Stimulated activated memory B cell treated with anti-CD40 and anti-IgM and Interleukin-4, amounts not matched to agents 10 μg/mL and 1 μg/mL and 100 μg/mL, for 72 hours (primary cell): ENCODE data around the gene TNS3.
A peak's percentile ranks its signal among the peaks of the same experiment; 100 is the strongest.
"Not testable (repeated sequence)": the region's sequence is repeated elsewhere in the genome, so short reads cannot be mapped to it uniquely, and the experiment has no call there.

Experiments
- ATAC-seq: fragments of 150-1000 bp; cut with Tn5 transposase; 2 replicates; pipeline ENCODE4 v1.10.0; 2021
- H3K27ac Mint-ChIP-seq: one replicate; pipeline ENCODE4 v1.8.0; 2022; ENCODE audit warnings: mild to moderate bottlenecking, mixed read lengths
- H3K27me3 Mint-ChIP-seq: one replicate; pipeline ENCODE4 v1.8.0; 2022; ENCODE audit warnings: mixed read lengths
- H3K36me3 Mint-ChIP-seq: one replicate; pipeline ENCODE4 v1.8.0; 2022; ENCODE audit warnings: mixed read lengths
- H3K4me1 Mint-ChIP-seq: one replicate; pipeline ENCODE4 v1.8.0; 2022; ENCODE audit warnings: mixed read lengths
- H3K4me3 Mint-ChIP-seq: one replicate; pipeline ENCODE4 v1.8.0; 2022; ENCODE audit warnings: mild to moderate bottlenecking, moderate library complexity, mixed read lengths
- H3K9me3 Mint-ChIP-seq: one replicate; pipeline ENCODE4 v1.8.0; 2022; ENCODE audit warnings: mixed read lengths

The TNS3 gene

DNA sequence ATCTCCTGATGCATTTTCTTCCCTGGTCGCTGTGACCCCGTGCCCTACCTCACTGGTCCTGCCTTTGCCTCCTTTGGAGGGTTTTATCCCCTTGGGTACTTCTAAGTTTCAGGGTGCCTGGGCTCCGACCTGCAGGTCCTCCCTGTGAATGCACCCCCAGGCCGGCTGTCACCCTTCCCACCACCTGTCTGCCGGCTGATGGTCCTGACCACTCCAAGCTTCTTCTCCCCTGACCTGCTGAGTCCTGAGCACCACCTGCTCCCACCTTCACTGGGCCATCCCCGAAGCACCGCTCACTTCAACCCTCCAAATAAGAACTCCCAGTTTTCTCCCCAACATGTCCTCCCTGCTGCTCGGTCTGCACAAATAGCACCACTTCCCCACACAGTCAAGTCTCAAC lies 33.4 kb downstream of the TNS3 start:
- Mint-ChIP-seq H3K27ac (peak overlapping the region; percentile 33), H3K27me3 (no peaks in the 10 kb centered on the region), H3K4me3 (no peak overlapping the region), H3K36me3 (peaks cover 4% of the 10 kb centered on the region), H3K4me1 (peaks cover 61% of the 10 kb centered on the region), H3K9me3 (no peaks in the 10 kb centered on the region)
- ATAC-seq = no peak

DNA sequence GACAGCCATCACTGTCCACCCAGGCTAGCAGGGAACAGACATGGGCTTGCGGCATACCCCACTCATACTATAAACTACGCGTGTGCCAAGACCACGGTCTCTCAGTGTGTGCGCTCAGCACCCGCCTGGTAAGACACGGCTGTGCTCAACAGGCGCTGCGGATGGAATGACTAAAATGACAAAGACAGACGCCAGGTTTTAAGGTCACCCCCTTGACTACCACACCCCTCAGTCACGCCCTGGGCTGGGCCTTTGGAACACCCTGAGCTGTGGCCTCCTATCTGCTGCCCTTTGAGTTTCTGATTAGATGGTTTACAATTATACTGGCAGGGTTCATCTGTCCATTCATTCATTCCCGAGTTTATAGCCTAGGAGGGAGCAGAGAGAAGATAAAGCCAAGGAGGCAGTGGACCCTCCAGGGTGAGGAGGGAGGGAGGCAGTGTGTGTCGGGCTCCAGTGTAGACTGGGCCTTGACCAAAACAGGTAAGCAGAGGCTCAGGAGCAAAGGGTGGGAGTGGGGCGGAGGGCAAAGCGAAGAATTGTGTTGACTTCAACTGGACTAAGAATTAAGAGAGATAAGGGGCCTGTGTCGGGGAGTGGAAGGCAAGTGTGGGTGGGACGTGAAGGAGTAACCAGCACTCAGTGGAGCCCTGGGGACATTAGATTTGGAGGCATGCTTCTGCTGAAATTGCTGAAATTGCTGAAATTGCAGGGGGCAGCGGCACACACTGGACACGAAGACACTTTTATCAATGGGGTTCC lies 35.0 kb downstream of the TNS3 start:
- H3K27ac Mint-ChIP-seq = no peak overlapping the region
- peaks cover 4% of the 10 kb centered on the region for H3K36me3 Mint-ChIP-seq
- peaks cover 58% of the 10 kb centered on the region for H3K4me1 Mint-ChIP-seq
- no peaks in the 10 kb centered on the region for H3K9me3 Mint-ChIP-seq
- ATAC-seq = no peak
- H3K4me3 Mint-ChIP-seq = no peak overlapping the region
- no peaks in the 10 kb centered on the region for H3K27me3 Mint-ChIP-seq

DNA sequence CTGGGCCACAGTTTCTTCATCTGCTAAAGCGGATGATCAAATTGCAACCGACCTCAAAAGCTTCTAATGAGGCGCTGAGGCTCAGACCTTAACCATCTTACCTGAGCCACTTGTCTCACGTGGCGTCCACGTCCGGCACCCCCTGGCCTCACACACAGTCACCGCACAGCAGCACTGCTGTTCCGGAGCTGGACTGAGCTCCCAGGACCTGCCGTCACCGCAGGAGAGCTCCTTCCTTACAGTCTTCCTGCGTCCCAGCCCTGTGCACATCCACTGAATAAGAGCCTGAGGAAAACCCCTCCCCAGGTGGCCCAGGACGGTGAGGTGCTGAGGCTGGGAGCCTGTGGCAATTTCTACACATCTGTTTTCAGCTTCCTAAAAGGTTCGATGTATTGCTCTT lies 35.7 kb downstream of the TNS3 start:
- H3K27me3 Mint-ChIP-seq = no peaks in the 10 kb centered on the region
- ATAC-seq = no peak
- H3K36me3 Mint-ChIP-seq = peaks cover 4% of the 10 kb centered on the region
- peaks cover 52% of the 10 kb centered on the region for H3K4me1 Mint-ChIP-seq
- H3K27ac Mint-ChIP-seq = no peak overlapping the region
- H3K9me3 Mint-ChIP-seq = no peaks in the 10 kb centered on the region
- no peak overlapping the region for H3K4me3 Mint-ChIP-seq

DNA sequence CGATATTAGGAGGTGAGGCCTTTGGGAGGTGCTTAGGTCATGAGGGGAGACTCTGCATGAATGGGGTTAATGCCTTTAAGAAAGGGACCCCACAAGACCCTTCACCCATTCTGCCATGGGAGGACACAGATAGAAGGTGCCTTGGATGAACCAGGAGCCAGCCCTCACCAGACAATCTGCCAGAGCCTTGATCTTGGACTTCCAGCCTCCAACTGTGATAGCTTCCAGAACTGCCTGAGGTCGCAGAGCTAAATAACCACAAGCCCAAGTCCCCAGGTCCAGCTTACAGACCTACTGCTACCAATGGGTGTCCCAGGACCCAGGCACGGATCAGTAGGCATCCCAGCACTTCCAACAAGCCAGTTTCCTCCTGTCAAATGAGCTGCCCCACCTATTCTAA lies 37.5 kb downstream of the TNS3 start:
- Mint-ChIP-seq H3K36me3 (peaks cover 3% of the 10 kb centered on the region), H3K4me3 (no peak overlapping the region), H3K27ac (peak overlapping the region; percentile 56), H3K27me3 (no peaks in the 10 kb centered on the region), H3K4me1 (peaks cover 56% of the 10 kb centered on the region), H3K9me3 (no peaks in the 10 kb centered on the region)
- no peak for ATAC-seq

DNA sequence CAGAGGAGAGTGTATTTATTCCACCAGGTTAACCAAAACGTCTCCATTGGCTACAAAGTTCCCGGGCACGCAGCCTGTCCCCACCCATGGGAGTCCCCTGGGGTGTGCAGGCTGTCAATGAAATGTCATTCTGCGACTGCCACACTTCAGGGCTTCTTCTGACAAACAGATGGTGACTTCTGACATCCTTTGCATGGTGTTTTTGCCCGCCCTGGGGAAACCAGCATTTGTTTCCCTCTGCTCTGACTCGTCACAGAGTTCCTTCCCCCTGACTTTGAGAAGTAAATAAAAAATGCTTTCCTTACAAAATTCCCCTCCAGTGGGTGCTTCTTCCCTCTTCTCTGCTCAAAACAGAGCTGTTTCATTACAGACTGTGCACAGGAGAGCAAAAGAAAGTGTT lies 38.2 kb downstream of the TNS3 start:
- Mint-ChIP-seq H3K27ac (peak overlapping the region; percentile 56), H3K27me3 (no peaks in the 10 kb centered on the region)
- ATAC-seq = peak; percentile 90

DNA sequence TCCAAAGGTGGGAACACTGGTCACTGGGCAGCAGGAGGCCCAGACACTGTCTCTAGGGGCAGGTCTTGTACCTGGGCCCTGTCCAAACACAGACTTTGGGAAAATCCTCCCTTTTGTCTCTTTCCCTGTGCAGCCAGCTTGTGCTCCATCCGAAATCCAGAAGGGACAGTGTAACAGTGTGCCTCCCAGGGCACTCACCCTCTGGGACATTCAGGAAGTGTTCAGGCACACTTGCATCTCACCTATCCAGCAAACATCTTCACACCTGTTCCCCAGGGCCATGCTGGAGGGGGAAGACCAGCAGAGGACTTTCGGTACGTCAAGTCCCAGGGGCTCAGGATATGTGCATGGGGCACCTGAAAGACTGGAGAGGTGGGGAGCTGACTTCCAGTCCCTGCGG lies 38.9 kb downstream of the TNS3 start:
- no peak overlapping the region for H3K4me3 Mint-ChIP-seq
- peaks cover 5% of the 10 kb centered on the region for H3K36me3 Mint-ChIP-seq
- no peak for ATAC-seq
- peaks cover 57% of the 10 kb centered on the region for H3K4me1 Mint-ChIP-seq
- no peaks in the 10 kb centered on the region for H3K27me3 Mint-ChIP-seq
- H3K27ac Mint-ChIP-seq = peak overlapping the region; percentile 56
- no peaks in the 10 kb centered on the region for H3K9me3 Mint-ChIP-seq

More for the DNA sequence above, 38.2 kb downstream of the TNS3 start:
- Mint-ChIP-seq H3K9me3 (no peaks in the 10 kb centered on the region), H3K4me3 (peak overlapping the region; percentile 34), H3K36me3 (peaks cover 5% of the 10 kb centered on the region), H3K4me1 (peaks cover 57% of the 10 kb centered on the region)

DNA sequence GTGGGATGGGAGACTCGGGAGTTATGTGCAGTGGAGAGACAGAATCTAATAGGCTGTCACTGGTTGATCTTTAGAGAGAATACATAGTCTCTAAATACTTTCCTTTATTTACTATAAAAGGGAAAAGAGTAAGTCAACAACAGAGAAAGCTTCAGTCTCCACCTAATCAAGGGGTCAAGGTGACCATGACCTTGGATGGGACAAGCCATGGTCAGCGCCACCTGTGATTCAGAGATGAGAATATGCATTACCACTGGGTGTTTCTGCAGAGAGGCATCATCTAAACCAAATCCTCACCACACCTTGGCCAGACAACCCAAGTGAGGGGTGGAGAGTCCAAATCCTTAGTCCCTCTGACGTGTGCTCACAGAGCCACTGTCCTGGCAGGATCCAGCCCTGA lies 39.9 kb downstream of the TNS3 start:
- Mint-ChIP-seq H3K9me3 (no peaks in the 10 kb centered on the region), H3K36me3 (peaks cover 5% of the 10 kb centered on the region), H3K4me1 (peaks cover 52% of the 10 kb centered on the region), H3K27ac (no peak overlapping the region), H3K27me3 (no peaks in the 10 kb centered on the region), H3K4me3 (no peak overlapping the region)
- ATAC-seq = no peak

DNA sequence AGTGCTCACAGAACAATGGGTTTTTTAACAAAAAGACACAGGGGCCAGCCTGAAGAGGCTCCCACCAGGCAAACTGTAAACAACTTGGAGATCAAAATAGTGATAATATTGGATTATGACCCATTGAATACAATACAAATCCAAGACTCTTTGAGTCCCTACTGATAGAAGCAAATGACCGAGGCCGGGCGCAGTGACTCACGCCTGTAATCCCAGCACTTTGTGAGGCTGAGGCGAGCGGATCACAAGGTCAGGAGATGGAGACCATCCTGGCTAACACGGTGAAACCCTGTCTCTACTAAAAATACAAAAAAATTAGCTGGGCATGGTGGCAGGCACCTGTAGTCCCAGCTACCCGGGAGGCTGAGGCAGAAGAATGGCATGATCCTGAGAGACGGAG lies 40.4 kb downstream of the TNS3 start:
- H3K27me3 Mint-ChIP-seq, H3K36me3 Mint-ChIP-seq, H3K9me3 Mint-ChIP-seq, H3K4me3 Mint-ChIP-seq, ATAC-seq, H3K27ac Mint-ChIP-seq: not testable (repeated sequence)
- H3K4me1 Mint-ChIP-seq = peaks cover 52% of the 10 kb centered on the region

DNA sequence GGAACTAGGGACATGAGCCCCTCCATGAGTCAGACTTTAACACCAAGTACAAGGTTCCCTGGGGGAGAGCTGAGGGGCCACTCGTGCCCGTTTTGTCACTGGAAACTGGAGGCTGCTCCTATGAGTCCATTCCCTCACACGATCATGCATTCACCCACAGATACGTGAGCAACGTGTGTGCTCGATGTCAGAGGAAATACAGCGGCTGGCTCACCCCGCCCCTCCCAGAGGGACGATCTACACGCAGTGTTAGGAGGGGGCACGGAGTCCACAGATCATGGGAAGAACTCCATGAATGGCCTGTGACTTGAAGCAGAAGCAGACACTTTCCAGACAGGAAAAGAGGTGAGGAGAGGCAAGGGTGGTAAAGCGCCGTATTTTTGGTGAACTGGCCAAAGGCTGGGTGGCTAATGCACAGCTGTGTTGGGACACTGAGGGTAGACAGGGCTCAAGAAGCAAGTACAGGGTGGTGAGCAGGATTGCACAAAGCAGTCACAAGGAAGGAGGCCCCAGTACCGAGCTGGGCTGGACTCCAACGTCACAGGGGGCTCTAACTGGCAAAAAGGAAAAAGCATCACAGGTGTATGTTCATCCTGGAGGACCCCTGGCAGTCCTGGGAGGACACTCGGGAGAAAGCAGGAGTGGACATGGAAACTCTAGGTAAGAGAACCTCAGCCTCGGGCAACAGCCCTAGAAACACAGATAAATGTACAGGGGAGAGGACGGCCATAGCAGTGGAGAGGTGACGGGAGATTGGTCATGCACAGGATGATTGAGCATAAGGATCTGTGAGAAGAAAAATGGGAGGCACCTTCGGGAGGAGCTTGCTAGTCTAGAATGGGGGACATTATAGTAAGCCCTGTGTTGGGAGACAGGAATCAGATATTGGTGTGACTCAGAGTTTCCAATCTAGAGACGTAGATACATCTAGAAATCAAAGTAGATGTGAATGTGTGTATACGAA lies 41.2 kb downstream of the TNS3 start:
- peaks cover 5% of the 10 kb centered on the region for H3K36me3 Mint-ChIP-seq
- peak overlapping the region; percentile 10 for H3K4me3 Mint-ChIP-seq
- no peaks in the 10 kb centered on the region for H3K27me3 Mint-ChIP-seq
- no peaks in the 10 kb centered on the region for H3K9me3 Mint-ChIP-seq
- H3K27ac Mint-ChIP-seq = peak overlapping the region; percentile 10
- no peak for ATAC-seq
- peaks cover 52% of the 10 kb centered on the region for H3K4me1 Mint-ChIP-seq

DNA sequence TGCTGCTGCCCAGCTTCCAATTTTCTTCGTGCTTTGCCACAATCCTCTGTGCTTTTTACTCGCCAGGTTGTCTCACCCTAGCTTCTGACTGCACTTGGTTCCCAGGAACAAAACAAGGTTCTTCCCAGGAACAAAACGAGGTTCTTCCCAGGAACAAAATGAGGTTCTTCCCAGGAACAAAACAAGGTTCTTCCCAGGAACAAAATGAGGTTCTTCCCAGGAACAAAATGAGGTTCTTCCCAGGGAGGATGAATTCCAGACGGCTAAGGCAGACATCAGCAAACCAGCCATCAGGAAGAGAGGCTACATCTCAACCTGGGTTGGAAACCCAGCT lies 41.9 kb downstream of the TNS3 start:
- no peak for ATAC-seq
- H3K4me3 Mint-ChIP-seq = no peak overlapping the region
- peaks cover 55% of the 10 kb centered on the region for H3K4me1 Mint-ChIP-seq

DNA sequence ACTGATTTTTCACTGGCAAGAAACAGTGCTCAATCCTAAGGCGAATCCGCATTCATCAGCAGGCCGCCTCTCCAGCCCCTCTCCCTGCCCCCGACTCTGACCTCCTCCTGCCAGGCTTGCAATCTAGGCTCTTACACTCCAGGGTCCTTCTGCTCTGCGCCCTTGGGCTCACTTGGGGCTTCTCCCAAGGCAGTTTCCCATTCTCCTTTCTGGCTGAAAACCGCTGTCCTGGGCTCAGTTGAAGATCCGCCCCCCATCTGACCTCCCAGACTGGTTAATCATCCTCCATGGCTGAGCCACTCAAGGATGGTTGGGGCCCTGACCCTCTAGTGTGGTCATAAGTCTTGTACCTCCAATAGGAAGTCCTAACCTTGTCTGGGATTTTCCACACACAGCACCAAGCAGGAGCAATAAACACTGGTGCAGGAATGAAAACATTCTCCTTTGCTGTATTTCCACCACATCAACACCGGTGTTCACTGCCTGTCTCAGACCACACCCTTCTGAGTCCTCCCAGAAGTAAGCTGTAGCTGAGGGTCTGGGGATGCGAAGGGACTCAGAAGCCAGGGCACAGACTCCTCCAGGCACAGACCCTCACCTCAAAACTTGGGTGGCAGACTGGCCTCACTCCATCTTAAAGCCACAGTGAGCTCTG lies 42.4 kb downstream of the TNS3 start:
- ATAC-seq = no peak
- Mint-ChIP-seq H3K27me3 (no peaks in the 10 kb centered on the region), H3K27ac (peak overlapping the region; percentile 10), H3K4me3 (no peak overlapping the region), H3K9me3 (no peaks in the 10 kb centered on the region), H3K4me1 (peaks cover 55% of the 10 kb centered on the region), H3K36me3 (peaks cover 5% of the 10 kb centered on the region)

More for the DNA sequence above, 41.9 kb downstream of the TNS3 start:
- Mint-ChIP-seq H3K9me3 (no peaks in the 10 kb centered on the region), H3K36me3 (peaks cover 5% of the 10 kb centered on the region), H3K27ac (peak overlapping the region; percentile 10), H3K27me3 (no peaks in the 10 kb centered on the region)

DNA sequence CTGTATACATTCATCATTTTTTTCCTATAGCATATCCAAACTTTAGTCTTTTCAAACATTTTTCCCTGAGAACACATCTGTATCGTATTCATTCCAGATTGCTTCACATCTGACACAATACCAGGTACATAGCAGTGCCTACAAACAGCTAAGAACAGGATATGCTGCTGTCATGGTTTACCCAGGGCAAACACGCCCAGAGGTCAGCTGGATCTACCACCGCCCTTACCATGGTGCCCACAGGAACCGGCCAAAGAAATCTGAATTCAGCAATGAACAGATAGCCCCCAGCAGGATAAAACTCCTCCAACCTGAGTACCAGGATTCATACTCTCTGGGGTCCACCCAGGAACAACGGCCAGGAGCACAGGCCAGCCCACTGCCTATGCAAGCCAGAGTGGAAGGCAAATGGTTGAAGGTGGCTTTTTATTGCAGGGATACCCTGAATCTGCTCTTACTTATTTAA lies 43.0 kb downstream of the TNS3 start:
- no peaks in the 10 kb centered on the region for H3K27me3 Mint-ChIP-seq
- H3K4me3 Mint-ChIP-seq = no peak overlapping the region
- H3K27ac Mint-ChIP-seq = peak overlapping the region; percentile 46
- H3K36me3 Mint-ChIP-seq = peaks cover 5% of the 10 kb centered on the region
- H3K9me3 Mint-ChIP-seq = no peaks in the 10 kb centered on the region
- no peak for ATAC-seq
- peaks cover 48% of the 10 kb centered on the region for H3K4me1 Mint-ChIP-seq

DNA sequence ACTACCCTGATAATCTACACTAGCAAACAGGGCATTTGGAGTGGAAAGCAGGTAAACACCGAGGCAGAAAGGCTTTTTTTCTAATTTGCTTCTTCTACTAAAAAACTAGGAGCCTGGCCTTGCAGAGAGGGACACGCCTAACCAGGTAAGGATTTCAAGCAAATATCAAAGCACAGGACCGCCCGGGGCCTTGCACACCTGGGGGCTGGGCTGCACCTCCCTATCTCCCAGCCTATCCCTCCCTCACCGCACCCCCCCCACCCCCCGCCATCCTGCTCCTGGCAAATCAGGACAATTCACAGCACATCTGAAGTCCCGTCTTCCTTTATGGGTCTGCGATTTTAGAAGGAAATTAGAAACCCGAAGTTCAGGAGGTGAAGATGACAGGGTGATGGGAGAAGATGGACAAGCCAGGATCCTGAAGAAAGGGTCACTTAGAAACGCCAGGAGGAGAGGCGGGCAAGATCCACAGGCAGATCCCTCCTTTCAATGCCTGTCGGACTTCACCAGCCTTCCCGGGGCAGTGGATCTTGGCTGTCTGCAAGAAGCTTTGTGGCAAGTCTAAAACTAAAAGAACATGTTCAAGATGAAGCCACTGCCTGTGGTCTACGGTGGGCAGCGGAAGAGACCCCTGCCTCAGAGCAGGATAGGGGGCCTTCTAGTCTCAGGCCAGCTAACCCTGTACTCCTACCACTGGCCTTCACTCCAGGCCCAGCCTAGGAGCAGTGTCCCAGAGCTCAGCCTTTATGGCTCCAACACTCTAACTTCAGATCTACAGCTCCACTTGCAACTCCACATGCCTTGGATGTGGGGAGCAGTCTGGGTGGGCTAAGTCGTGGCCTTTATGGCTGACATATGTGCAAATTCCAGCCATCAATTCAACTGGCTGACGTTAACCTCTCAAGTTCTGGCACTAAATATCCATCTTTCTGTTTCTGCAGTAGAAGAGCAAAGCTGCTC lies 43.9 kb downstream of the TNS3 start:
- Mint-ChIP-seq H3K9me3 (no peaks in the 10 kb centered on the region), H3K36me3 (peaks cover 5% of the 10 kb centered on the region), H3K27me3 (no peaks in the 10 kb centered on the region), H3K4me3 (no peak overlapping the region), H3K4me1 (peaks cover 39% of the 10 kb centered on the region), H3K27ac (peak overlapping the region; percentile 46)
- ATAC-seq = no peak
